Measurements from ENCODE around the gene SLC2A8.

GRCh38 chr9:127390563-127390962 is 6.4 kb upstream of the SLC2A8 start:
- TF ChIP-seq POLR2AphosphoS5 (IDR thresholded peaks at IDR 0.05) (no peak), CTCF (IDR thresholded peaks at IDR 0.05 in 8 of 11, conservative IDR thresholded peaks at IDR 0.05 in 3 of 11) (no peak)

Data from spleen (tissue), 7 donors.